ENCODE data around the gene CCDC7.
"Not testable (repeated sequence)": the region's sequence is repeated elsewhere in the genome, so short reads cannot be mapped to it uniquely, and the experiment has no call there.

CCDC7 gene

GRCh38 chr10:32786968-32787367 lies 341.0 kb downstream of the CCDC7 start:
- no peaks in the 10 kb centered on the region for H3K27me3 Mint-ChIP-seq
- no peak overlapping the region for H3K27ac Mint-ChIP-seq
- H3K36me3 Mint-ChIP-seq: peaks cover 14% of the 10 kb centered on the region
- no peaks in the 10 kb centered on the region for H3K4me1 Mint-ChIP-seq (ENCODE audit: low read depth)
- H3K9me3 Mint-ChIP-seq (ENCODE audit: low read depth): no peaks in the 10 kb centered on the region
- H3K4me3 Mint-ChIP-seq: no peak overlapping the region

GRCh38 chr10:32787690-32788284 lies 341.8 kb downstream of the CCDC7 start:
- H3K9me3 Mint-ChIP-seq (ENCODE audit: low read depth): no peaks in the 10 kb centered on the region
- H3K27me3 Mint-ChIP-seq: no peaks in the 10 kb centered on the region
- no peak overlapping the region for H3K4me3 Mint-ChIP-seq
- H3K27ac Mint-ChIP-seq: no peak overlapping the region
- H3K36me3 Mint-ChIP-seq: peaks cover 14% of the 10 kb centered on the region
- H3K4me1 Mint-ChIP-seq (ENCODE audit: low read depth): no peaks in the 10 kb centered on the region

GRCh38 chr10:32788359-32788758 lies 342.4 kb downstream of the CCDC7 start:
- Mint-ChIP-seq H3K36me3 (peaks cover 14% of the 10 kb centered on the region), H3K9me3 (ENCODE audit: low read depth) (no peaks in the 10 kb centered on the region), H3K27ac (no peak overlapping the region)

GRCh38 chr10:32790483-32790882 lies 344.5 kb downstream of the CCDC7 start:
- no peak overlapping the region for H3K4me3 Mint-ChIP-seq
- H3K27me3 Mint-ChIP-seq: no peaks in the 10 kb centered on the region
- H3K4me1 Mint-ChIP-seq (ENCODE audit: low read depth): no peaks in the 10 kb centered on the region
- peaks cover 14% of the 10 kb centered on the region for H3K36me3 Mint-ChIP-seq
- H3K9me3 Mint-ChIP-seq (ENCODE audit: low read depth): no peaks in the 10 kb centered on the region
- H3K27ac Mint-ChIP-seq: no peak overlapping the region

More at GRCh38 chr10:32788359-32788758, 342.4 kb downstream of the CCDC7 start:
- Mint-ChIP-seq H3K4me3 (no peak overlapping the region), H3K4me1 (ENCODE audit: low read depth) (no peaks in the 10 kb centered on the region), H3K27me3 (no peaks in the 10 kb centered on the region)

GRCh38 chr10:32793033-32793432 lies 347.1 kb downstream of the CCDC7 start:
- Mint-ChIP-seq H3K9me3 (ENCODE audit: low read depth) (no peaks in the 10 kb centered on the region), H3K36me3 (peaks cover 6% of the 10 kb centered on the region), H3K27ac (no peak overlapping the region), H3K4me3 (no peak overlapping the region), H3K4me1 (ENCODE audit: low read depth) (no peaks in the 10 kb centered on the region), H3K27me3 (no peaks in the 10 kb centered on the region)

- Mint-ChIP-seq H3K27me3 (no peaks in the 10 kb centered on the region), H3K4me1 (ENCODE audit: low read depth) (no peaks in the 10 kb centered on the region), H3K27ac (no peak overlapping the region), H3K36me3 (peaks cover 2% of the 10 kb centered on the region), H3K9me3 (ENCODE audit: low read depth) (no peaks in the 10 kb centered on the region), H3K4me3 (no peak overlapping the region)
Measured at GRCh38 chr10:32795598-32796183, 349.8 kb downstream of the CCDC7 start.

- not testable (repeated sequence) for H3K36me3 Mint-ChIP-seq; H3K4me3 Mint-ChIP-seq; H3K9me3 Mint-ChIP-seq (ENCODE audit: low read depth); H3K27me3 Mint-ChIP-seq; H3K27ac Mint-ChIP-seq; H3K4me1 Mint-ChIP-seq (ENCODE audit: low read depth)
Measured at GRCh38 chr10:32797393-32797792, 351.5 kb downstream of the CCDC7 start.

- H3K27ac Mint-ChIP-seq: no peak overlapping the region
- H3K36me3 Mint-ChIP-seq: peaks cover 3% of the 10 kb centered on the region
- H3K9me3 Mint-ChIP-seq (ENCODE audit: low read depth): no peaks in the 10 kb centered on the region
- no peaks in the 10 kb centered on the region for H3K27me3 Mint-ChIP-seq
- no peak overlapping the region for H3K4me3 Mint-ChIP-seq
- H3K4me1 Mint-ChIP-seq (ENCODE audit: low read depth): no peaks in the 10 kb centered on the region
Measured at GRCh38 chr10:32846974-32847373, 401.0 kb downstream of the CCDC7 start.

GRCh38 chr10:32851301-32851700 lies 405.4 kb downstream of the CCDC7 start:
- H3K4me3 Mint-ChIP-seq: no peak overlapping the region
- H3K9me3 Mint-ChIP-seq (ENCODE audit: low read depth): no peaks in the 10 kb centered on the region
- H3K36me3 Mint-ChIP-seq: peaks cover 13% of the 10 kb centered on the region
- peaks cover 4% of the 10 kb centered on the region for H3K4me1 Mint-ChIP-seq (ENCODE audit: low read depth)
- no peaks in the 10 kb centered on the region for H3K27me3 Mint-ChIP-seq
- H3K27ac Mint-ChIP-seq: no peak overlapping the region

- H3K27ac Mint-ChIP-seq: no peak overlapping the region
- H3K9me3 Mint-ChIP-seq (ENCODE audit: low read depth): no peaks in the 10 kb centered on the region
- peaks cover 15% of the 10 kb centered on the region for H3K36me3 Mint-ChIP-seq
- H3K4me3 Mint-ChIP-seq: no peak overlapping the region
- H3K27me3 Mint-ChIP-seq: no peaks in the 10 kb centered on the region
- H3K4me1 Mint-ChIP-seq (ENCODE audit: low read depth): peaks cover 4% of the 10 kb centered on the region
Measured at GRCh38 chr10:32854435-32854834, 408.5 kb downstream of the CCDC7 start.

GRCh38 chr10:32865170-32865569 lies 419.2 kb downstream of the CCDC7 start:
- H3K9me3 Mint-ChIP-seq (ENCODE audit: low read depth): no peaks in the 10 kb centered on the region
- H3K4me3 Mint-ChIP-seq: no peak overlapping the region
- no peak overlapping the region for H3K27ac Mint-ChIP-seq
- H3K4me1 Mint-ChIP-seq (ENCODE audit: low read depth): no peaks in the 10 kb centered on the region
- H3K36me3 Mint-ChIP-seq: peaks cover 11% of the 10 kb centered on the region
- H3K27me3 Mint-ChIP-seq: no peaks in the 10 kb centered on the region

- Mint-ChIP-seq H3K27ac (no peak overlapping the region), H3K9me3 (ENCODE audit: low read depth) (peaks cover 6% of the 10 kb centered on the region), H3K4me1 (ENCODE audit: low read depth) (peaks cover 4% of the 10 kb centered on the region), H3K36me3 (peaks cover 20% of the 10 kb centered on the region), H3K27me3 (no peaks in the 10 kb centered on the region), H3K4me3 (no peak overlapping the region)
Measured at GRCh38 chr10:32877915-32878314, 432.0 kb downstream of the CCDC7 start.

GRCh38 chr10:32878646-32879045 lies 432.7 kb downstream of the CCDC7 start:
- Mint-ChIP-seq H3K27me3 (no peaks in the 10 kb centered on the region), H3K9me3 (ENCODE audit: low read depth) (no peaks in the 10 kb centered on the region), H3K4me1 (ENCODE audit: low read depth) (peaks cover 4% of the 10 kb centered on the region), H3K4me3 (no peak overlapping the region), H3K27ac (no peak overlapping the region), H3K36me3 (peaks cover 12% of the 10 kb centered on the region)

- H3K4me3 Mint-ChIP-seq: no peak overlapping the region
- no peaks in the 10 kb centered on the region for H3K9me3 Mint-ChIP-seq (ENCODE audit: low read depth)
- H3K27me3 Mint-ChIP-seq: no peaks in the 10 kb centered on the region
- no peak overlapping the region for H3K27ac Mint-ChIP-seq
- peaks cover 6% of the 10 kb centered on the region for H3K36me3 Mint-ChIP-seq
- H3K4me1 Mint-ChIP-seq (ENCODE audit: low read depth): peaks cover 4% of the 10 kb centered on the region
Measured at GRCh38 chr10:32882076-32882475, 436.1 kb downstream of the CCDC7 start.

- Mint-ChIP-seq H3K4me3 (no peak overlapping the region), H3K27ac (no peak overlapping the region), H3K4me1 (ENCODE audit: low read depth) (peaks cover 5% of the 10 kb centered on the region), H3K36me3 (no peaks in the 10 kb centered on the region), H3K9me3 (ENCODE audit: low read depth) (no peaks in the 10 kb centered on the region), H3K27me3 (no peaks in the 10 kb centered on the region)
Measured at GRCh38 chr10:32887481-32887880, 441.5 kb downstream of the CCDC7 start.
